Urinary bladder (tissue), 4 donors: Measurements from ENCODE around the gene EHBP1. TPM values are rescaled to one million over a fixed set of nuclear protein-coding genes. Genes with fewer than 3 reads are reported as not detected.

Source experiments
- DNase-seq: peaks from one replicate; pipeline ENCODE4 v3.0.0-alpha.2; 2015; ENCODE audit errors: extremely low spot score
- H3K27ac ChIP-seq: one replicate; pipeline ENCODE4 v1.5.1; 2013; ENCODE audit warnings: low read depth, mild to moderate bottlenecking, moderate library complexity
- H3K36me3 ChIP-seq: one replicate; pipeline ENCODE4 v1.6.1; 2013; ENCODE audit warnings: mild to moderate bottlenecking, moderate library complexity; ENCODE audit not compliant: insufficient read depth
- H3K4me1 ChIP-seq: one replicate; pipeline ENCODE4 v1.6.1; 2013; ENCODE audit warnings: mild to moderate bottlenecking, moderate library complexity; ENCODE audit not compliant: insufficient read depth
- H3K4me3 ChIP-seq: one replicate; pipeline ENCODE4 v1.5.1; 2013; ENCODE audit warnings: low read depth, low read length
- WGBS: extraction: QIAGEN DNeasy Blood & Tissue Kit; methylation state at CpG from one replicate; pipeline ENCODE4 v1.1.7; 2013; 5-methylcytosine and 5-hydroxymethylcytosine counted together
- polyA plus RNA-seq: library from polyadenylated mRNA; stranded (reverse); fragments of 200-250 nt; gene quantifications from one replicate; pipeline ENCODE4 v1.2.3, GENCODE V29; 2013
- total RNA-seq: library from RNA; depleted of rRNA; stranded (reverse); fragments of >200 nt; gene quantifications from one replicate; pipeline ENCODE4 v1.2.3, GENCODE V29; 2014
- donor health status: healthy with polysubstance abuse.
- donor health status: healthy.

EHBP1 gene
- total and polyA plus RNA-seq, 2 donors, result 41.0 to 145 TPM

DNA sequence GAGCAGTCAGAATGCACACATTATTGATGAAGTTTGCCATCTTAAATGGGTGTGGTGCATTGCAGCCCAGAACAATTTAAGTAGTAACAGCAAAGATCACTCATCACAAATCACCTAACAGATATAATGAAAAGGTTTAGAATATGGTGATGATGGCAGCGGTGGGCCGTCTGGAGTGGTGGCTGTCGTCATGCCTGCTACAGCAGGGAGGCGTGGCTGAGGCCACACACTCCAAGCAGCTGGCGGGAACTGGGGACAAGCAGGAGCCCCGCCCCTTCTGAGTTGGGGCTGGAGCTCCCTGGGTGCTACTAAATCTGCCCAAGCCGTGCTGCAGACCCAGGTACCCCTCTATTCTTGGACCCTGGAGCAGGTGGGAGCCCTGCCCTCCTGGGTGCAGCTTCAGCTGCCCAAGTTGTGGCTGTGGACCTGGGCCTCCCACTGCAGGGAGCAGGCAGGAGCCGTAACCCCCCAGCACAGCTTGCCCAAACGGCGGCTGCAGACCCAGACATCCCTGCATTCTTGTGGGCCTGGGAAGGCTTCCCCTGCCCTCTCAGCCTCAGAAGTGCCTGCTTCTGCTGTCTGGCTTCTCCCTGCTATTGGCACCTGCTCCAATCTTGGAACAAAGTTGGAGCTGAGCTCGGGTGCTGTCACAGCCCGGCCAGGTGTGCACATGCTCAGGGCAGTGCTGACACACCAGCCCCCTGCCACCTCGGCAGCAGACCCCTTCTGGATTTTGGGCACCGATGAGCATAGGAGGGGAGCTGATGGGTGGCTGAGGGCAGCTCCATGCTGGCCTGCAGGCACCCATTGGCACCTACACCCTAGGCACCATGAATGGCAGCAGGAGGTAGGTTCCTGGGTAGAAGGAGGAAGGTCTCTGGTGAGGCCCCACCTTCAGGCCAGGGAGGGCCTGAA lies 149.3 kb downstream of the EHBP1 start:
- H3K36me3 ChIP-seq, result no peaks in the 10 kb centered on the region
- H3K4me1 ChIP-seq, result no peaks in the 10 kb centered on the region
- 97% methylated on average over 14 of the region's 14 CpGs for WGBS
- DNase-seq, result no peak
- H3K27ac ChIP-seq, result no peak overlapping the region
- H3K4me3 ChIP-seq, result no peak overlapping the region

DNA sequence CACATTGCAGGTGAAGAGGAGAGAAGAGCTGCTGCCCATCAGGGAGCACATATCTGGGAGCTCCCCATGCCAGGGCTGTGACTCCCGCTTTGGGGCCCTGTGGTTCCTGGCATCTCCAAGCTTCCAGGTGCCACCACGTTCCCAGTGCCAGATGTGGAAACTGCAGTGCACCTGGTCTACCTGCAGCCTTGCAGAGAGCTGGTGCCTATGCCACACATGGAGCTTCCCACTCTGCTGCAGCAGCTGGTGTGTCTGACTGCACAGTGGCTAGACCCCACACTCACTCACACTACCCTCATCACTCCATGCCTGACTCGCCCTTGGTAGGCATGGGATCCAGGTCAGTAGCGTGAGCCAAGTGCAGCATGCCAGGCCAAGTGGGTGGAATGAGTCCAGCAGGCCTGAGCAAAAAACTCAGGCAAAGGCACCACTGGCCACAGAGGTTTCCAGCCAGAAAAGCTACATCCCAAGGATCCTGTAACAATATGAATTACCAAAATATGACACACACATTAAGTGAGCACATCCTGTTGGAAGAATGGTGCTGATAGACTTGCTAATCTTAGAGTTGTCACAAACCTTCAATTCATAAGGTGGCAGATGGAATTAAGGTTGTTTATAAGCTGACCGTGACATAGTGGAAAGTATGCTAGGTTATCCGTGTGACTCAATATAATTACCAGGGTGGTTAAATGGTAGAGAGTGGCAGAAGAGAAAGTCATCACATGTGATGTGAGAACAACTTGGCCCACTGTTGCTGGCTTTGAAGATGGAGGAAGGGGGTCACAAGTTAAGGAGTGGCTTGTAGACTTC lies 150.9 kb downstream of the EHBP1 start:
- H3K36me3 ChIP-seq, result no peaks in the 10 kb centered on the region
- H3K4me1 ChIP-seq, result no peaks in the 10 kb centered on the region
- H3K27ac ChIP-seq, result no peak overlapping the region
- WGBS, result 93% methylated on average over 6 of the region's 6 CpGs
- no peak overlapping the region for H3K4me3 ChIP-seq
- DNase-seq, result no peak

DNA sequence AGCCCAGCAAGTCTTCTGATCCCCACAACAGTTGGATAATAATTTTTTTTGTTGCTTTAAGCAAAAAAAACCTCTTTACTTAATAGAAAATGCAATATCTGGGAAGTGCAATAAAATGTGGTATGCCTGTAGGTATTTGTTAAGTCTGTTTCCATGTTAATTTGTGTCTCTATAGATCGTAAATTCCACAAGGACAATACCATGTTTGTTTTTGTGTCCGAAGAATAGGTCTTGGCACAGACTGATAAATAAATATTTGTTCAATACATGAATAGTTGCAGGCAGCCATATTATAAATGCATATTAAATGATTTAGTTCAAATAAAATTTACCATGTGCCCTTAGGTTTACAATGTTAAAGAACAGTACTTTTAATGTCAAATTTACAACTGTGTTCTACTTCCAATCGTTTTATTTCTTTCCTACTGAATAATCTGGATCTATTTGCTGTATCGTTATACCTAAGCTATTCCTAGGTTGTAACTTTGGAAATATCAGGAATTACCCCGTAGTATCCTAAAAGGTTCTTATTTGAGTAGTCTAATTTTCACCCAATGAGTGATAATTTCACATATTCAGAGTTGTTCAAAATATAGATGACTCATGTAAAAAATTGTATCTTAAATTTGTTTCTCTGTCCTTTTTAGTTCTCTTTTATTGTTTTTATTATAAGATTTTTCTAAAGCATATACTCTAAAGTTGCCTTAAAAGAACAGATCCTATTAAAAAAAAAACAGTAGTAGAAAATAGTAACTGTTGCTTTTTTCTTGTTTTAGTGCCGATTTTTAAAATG lies 151.8 kb downstream of the EHBP1 start:
- DNase-seq, result no peak
- Histone ChIP-seq H3K27ac (no peak overlapping the region), H3K36me3 (no peaks in the 10 kb centered on the region), H3K4me3 (no peak overlapping the region), H3K4me1 (no peaks in the 10 kb centered on the region)
- 83% methylated on average over 6 of the region's 6 CpGs for WGBS

DNA sequence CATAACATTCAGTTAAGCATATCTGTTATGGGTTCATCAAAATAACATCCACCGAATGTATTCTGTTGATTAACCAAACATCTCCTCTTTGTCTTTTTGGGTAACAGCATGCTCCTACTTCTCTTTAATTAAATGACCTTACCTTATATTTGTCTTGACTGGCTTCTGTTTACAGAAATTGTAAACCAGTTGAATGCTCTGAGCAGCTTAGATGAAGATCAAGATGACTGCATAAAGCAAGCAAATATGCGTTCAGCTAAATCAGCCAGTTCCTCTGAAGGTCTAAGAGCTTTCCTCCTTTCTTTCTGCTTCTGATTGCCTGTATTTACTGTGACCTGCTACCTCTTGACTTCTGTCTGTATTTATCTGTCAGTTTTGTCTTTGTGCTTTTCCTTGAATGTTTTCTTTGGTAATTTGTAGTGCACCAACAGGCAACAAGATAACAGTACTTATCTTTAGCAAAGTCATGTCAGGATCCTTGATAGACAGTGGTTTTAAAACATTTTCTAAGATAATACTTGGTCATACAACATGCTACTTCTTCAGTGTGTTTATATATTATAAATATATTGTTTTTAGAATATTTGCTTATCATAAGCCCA lies 152.8 kb downstream of the EHBP1 start:
- Histone ChIP-seq H3K36me3 (no peaks in the 10 kb centered on the region), H3K27ac (no peak overlapping the region), H3K4me3 (no peak overlapping the region), H3K4me1 (no peaks in the 10 kb centered on the region)
- DNase-seq, result no peak
- WGBS, result 84% methylated on average over 2 of the region's 2 CpGs

DNA sequence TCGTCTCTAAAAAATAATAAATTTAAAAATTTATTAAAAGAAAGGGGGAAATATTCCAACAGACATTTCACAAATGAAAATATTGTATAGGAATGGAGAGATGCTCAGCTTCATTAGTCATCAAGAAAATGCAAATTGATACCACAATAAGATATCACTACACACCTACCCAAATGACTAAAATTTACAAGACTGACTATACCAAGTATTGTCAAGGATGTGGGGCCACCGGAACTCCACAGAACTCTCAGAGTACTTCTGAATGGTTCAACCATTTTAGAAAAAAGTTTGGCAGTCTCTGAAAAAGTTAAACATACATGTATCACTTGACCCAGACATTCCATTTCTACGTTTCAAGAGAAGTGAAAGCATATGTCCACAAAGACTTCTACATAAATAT lies 163.4 kb downstream of the EHBP1 start:
- WGBS, result 90% methylated on average over 3 of the region's 3 CpGs
- Histone ChIP-seq H3K36me3 (peaks cover 6% of the 10 kb centered on the region), H3K4me3 (no peak overlapping the region), H3K27ac (no peak overlapping the region), H3K4me1 (no peaks in the 10 kb centered on the region)
- DNase-seq, result no peak

DNA sequence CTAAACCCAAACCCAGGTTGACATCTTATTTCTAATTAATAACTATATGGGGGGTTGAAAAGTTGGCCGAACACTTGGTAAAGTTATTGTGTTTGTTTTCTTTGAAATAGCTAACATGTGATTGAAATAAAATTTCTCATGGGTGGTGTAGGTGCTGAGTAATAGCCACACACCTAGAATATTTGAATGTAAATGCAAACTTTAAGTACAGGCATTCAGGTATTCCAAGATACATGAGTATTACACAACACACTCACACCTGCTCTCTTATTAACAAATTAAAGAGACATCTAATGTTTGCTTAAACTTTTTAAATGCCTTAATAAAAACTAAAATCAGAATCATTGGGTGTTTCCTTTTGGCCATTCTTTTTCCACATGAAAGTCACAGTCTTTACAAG lies 165.5 kb downstream of the EHBP1 start:
- H3K4me3 ChIP-seq, result no peak overlapping the region
- H3K27ac ChIP-seq, result no peak overlapping the region
- no peak for DNase-seq
- WGBS, result 95% methylated on average over 1 of the region's 1 CpG
- H3K36me3 ChIP-seq, result peaks cover 3% of the 10 kb centered on the region
- no peaks in the 10 kb centered on the region for H3K4me1 ChIP-seq

DNA sequence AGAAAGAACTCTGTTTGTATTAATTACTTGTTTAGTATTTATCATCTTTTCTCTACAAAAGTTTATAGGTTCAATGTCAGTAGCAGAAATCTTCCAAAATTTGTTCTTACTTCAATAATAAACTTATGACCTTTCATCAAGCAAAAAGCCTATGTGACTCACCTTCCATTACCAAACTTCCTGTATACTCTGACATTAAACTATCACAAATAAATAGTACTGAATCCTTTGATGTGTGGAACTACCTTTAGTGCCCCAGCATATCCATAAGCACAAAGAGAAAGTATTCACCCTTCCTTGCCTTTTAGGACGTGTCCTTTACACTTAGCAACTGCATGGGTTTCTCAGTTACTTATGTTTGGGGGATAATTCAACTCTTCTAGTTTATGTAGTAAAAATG lies 166.0 kb downstream of the EHBP1 start:
- WGBS, result 100% methylated on average over 1 of the region's 1 CpG
- Histone ChIP-seq H3K4me1 (no peaks in the 10 kb centered on the region), H3K27ac (no peak overlapping the region), H3K36me3 (peaks cover 2% of the 10 kb centered on the region), H3K4me3 (no peak overlapping the region)
- DNase-seq, result no peak

DNA sequence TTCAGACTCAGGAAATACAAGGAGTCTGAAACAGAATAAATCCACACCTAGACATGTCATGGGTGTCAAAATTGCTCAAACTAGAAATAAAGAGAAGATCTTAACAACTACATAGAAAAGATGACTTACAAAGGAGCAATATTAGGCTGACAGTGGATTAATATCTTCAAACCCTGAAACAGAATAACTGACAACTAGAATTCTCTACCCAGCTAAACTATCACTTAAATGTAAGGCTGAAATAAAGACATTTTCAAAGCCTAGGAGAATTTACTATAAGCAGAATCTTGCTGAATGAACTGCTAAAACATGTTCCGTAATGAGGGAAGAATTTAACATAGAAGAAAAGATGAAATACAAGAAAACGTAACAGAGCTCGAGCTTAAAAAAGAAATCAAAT lies 168.1 kb downstream of the EHBP1 start:
- no peak overlapping the region for H3K4me3 ChIP-seq
- no peak for DNase-seq
- peaks cover 4% of the 10 kb centered on the region for H3K36me3 ChIP-seq
- H3K27ac ChIP-seq, result no peak overlapping the region
- 97% methylated on average over 3 of the region's 3 CpGs for WGBS
- H3K4me1 ChIP-seq, result no peaks in the 10 kb centered on the region

DNA sequence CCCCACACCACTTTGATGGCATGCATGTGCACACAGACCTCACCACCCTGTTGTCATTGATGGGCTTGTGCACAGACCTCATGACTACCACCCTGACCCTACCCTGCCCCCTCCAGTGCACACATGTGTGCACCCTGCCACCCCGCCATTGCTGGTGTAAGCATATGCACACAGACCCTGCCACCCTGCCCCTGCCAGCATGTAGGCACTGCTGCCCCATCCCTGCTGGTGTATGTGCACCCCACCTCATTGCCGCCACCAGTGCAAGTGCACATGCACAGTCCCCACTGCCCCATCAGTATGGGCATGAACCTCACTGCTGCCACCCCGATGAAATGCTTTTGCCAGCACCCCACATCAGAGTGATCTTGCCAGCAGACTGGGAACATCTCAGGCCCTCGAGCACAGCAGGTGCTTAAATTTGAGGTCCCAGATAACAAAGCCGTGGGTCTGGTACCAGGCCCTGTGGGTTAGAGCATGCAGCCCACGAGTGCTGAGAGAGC lies 169.4 kb downstream of the EHBP1 start:
- 99% methylated on average over 6 of the region's 6 CpGs for WGBS
- peaks cover 4% of the 10 kb centered on the region for H3K36me3 ChIP-seq

DNA sequence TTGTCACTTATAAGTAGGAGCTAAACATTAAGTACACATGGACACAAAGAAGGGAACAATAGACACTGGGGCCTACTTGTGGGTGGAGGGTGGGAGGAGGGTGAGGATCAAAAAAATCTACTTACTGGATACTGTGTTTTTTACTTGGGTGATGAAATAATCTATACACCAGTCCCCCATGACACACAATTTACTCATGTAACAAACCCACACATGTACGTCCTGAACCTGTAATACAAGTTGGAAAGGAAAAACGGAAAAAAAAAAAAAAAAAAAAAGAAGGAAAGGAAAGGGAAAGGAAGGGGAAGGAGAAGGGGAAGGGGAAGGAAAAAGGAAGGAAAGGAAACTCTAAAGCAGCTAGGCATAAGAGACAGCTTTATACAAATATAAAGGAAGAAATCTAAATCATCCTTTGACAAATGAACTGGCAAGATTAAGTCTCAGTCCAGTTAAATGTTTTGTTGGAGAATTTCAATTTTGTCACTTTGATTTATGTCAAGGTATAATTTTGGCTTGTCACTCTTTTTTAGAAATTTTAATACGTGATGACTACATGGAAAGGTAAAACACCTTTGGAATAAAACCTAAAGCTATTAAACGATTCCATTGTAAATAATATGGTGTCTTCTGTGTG lies 175.8 kb downstream of the EHBP1 start:
- Histone ChIP-seq H3K36me3 (peaks cover 3% of the 10 kb centered on the region), H3K4me3 (no peak overlapping the region), H3K27ac (no peak overlapping the region), H3K4me1 (no peaks in the 10 kb centered on the region)
- WGBS, result 94% methylated on average over 4 of the region's 4 CpGs
- no peak for DNase-seq

More for the DNA sequence above, 169.4 kb downstream of the EHBP1 start:
- no peak overlapping the region for H3K4me3 ChIP-seq
- H3K27ac ChIP-seq, result no peak overlapping the region
- H3K4me1 ChIP-seq, result no peaks in the 10 kb centered on the region
- no peak for DNase-seq

DNA sequence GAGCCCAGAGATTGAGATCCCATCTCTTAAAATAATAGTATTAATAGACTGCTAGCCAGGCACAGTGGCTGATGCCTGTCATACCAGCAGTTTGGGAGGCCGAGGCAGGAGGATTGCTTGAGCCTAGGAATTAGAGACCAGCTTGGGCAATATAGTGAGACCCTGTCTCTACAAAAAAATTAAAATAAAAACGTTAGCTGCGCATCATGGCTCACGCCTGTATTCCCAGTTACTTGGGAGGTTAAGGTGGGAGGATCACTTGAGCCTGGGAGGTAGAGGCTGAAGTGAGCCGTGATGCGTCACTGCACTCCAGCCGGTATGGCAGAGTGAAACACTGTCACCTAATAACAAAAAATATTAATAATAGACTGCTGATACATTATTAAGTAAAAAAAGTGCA lies 178.1 kb downstream of the EHBP1 start:
- no peak overlapping the region for H3K4me3 ChIP-seq
- no peak overlapping the region for H3K27ac ChIP-seq
- DNase-seq, result no peak
- 97% methylated on average over 7 of the region's 7 CpGs for WGBS
- no peaks in the 10 kb centered on the region for H3K36me3 ChIP-seq
- no peaks in the 10 kb centered on the region for H3K4me1 ChIP-seq

DNA sequence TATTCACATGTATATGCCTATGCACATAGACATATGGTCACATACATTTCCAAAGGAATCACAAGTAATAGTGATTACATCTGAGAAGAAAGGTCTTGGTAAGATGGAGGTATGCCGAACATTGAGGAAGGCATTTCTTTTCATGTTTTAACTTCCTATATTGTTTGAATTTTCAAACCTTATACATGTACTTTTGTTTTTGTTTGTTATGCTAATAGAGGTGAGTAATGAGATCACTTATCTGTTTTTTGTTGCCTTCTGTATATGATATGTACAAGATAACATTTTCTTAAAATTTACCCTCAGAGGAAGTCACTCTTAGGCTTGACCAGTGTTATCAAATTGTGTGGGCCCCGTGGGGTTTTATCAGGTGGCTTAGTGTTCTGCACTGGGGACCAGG lies 178.6 kb downstream of the EHBP1 start:
- 84% methylated on average over 2 of the region's 2 CpGs for WGBS
- no peaks in the 10 kb centered on the region for H3K36me3 ChIP-seq
- no peak overlapping the region for H3K4me3 ChIP-seq
- no peaks in the 10 kb centered on the region for H3K4me1 ChIP-seq
- no peak overlapping the region for H3K27ac ChIP-seq
- no peak for DNase-seq

DNA sequence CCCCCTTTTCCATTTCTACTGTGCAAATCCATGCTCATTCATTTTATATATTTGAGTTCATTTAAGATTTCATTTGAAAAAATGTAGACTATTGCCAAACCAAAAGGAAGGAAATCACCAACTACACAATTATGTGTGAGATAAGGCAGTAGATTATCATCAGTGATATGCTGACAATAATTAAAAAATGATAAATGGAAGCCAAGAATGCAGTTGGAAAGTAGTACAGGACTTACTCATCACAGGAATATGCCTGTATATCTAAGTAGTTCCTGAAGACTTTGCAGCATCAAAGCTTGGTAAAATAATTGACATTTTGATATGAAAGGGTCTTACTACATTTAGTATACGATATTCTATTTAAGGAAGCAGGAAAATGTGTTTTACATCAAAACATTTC lies 179.0 kb downstream of the EHBP1 start:
- Histone ChIP-seq H3K4me1 (no peaks in the 10 kb centered on the region), H3K27ac (no peak overlapping the region), H3K36me3 (no peaks in the 10 kb centered on the region), H3K4me3 (no peak overlapping the region)
- no peak for DNase-seq
- 63% methylated on average over 1 of the region's 1 CpG for WGBS
